B cell (primary cell): Measurements from ENCODE around the gene S100A5. TPM values are rescaled to one million over a fixed set of nuclear protein-coding genes. Genes with fewer than 3 reads are reported as not detected.
"Not testable (repeated sequence)": the region's sequence is repeated elsewhere in the genome, so short reads cannot be mapped to it uniquely, and the experiment has no call there.

Experiments used
- ATAC-seq: fragments of 200-7000 bp; cut with Tn5 transposase; one replicate; pipeline ENCODE4 v1.10.0; 2021; ENCODE audit warnings: low read depth, mild to moderate bottlenecking, moderate number of reproducible peaks, moderate library complexity
- CTCF ChIA-PET: fragments of 350-600 bp; sonication (Branson Sonifier 250); formaldehyde crosslinking; loops from one replicate; lab custom pipeline; 2021; ENCODE audit warnings: antibody characterized with exemption, inconsistent platforms; lab: Charles Lee
- POLR2A ChIA-PET: fragments of 350-600 bp; sonication (Branson Sonifier 250); formaldehyde crosslinking; loops from one replicate; lab custom pipeline; 2021; ENCODE audit warnings: antibody characterized with exemption; lab: Charles Lee
- DNase-seq: peaks from one replicate; pipeline ENCODE4 v3.0.0; 2013
- H2AFZ ChIP-seq: 2 replicates; pipeline ENCODE4 v1.6.1; 2012; ENCODE audit warnings: mild to moderate bottlenecking, low read depth, low read length; ENCODE audit not compliant: insufficient read depth, poor library complexity, severe bottlenecking
- H3K27ac ChIP-seq, 2 donors: 1 replicate in 1 of 2; 2 replicates in 1 of 2; pipeline ENCODE4 v1.5.1; 2012 to 2013; ENCODE audit warnings: low read length in 2 of 2, mild to moderate bottlenecking in 2 of 2, moderate library complexity in 1 of 2
- H3K27me3 ChIP-seq, 4 experiments: fragments of 200-600 bp in 1 of 4; sonication (generic) in 1 of 4; replicated peaks in 1 of 4; 1 replicate in 2 of 4; 2 replicates in 2 of 4; pipeline versions ENCODE4 v1.6.1 to v1.7.0; 2013 to 2016; ENCODE audit warnings: low read length in 3 of 4, mild to moderate bottlenecking in 2 of 4, mixed read lengths in 1 of 4, moderate library complexity in 1 of 4; ENCODE audit not compliant: insufficient read depth in 4 of 4, control insufficient read depth in 3 of 4; ENCODE audit errors: control extremely low read depth in 1 of 4
- H3K36me3 ChIP-seq, 2 experiments: replicated peaks in 1 of 2; 1 replicate in 1 of 2; 2 replicates in 1 of 2; pipeline versions ENCODE4 v1.6.1 to v1.7.1; 2013; ENCODE audit warnings: low read length in 1 of 2; ENCODE audit not compliant: insufficient read depth in 2 of 2, control insufficient read depth in 1 of 2; ENCODE audit errors: control extremely low read depth in 1 of 2, extremely low read depth in 1 of 2
- H3K4me1 ChIP-seq, 2 donors: fragments of 200-600 bp in 1 of 2; sonication (generic) in 1 of 2; 1 replicate in 1 of 2; 2 replicates in 1 of 2; pipeline versions ENCODE4 v1.5.1 to v1.6.1; 2013 to 2017; ENCODE audit warnings: low read length in 2 of 2; ENCODE audit not compliant: control insufficient read depth in 2 of 2, insufficient read depth in 2 of 2
- H3K4me2 ChIP-seq: replicated peaks from 2 replicates; pipeline ENCODE3; 2012; ENCODE audit warnings: mild to moderate bottlenecking, low read depth, low read length; ENCODE audit not compliant: poor library complexity, severe bottlenecking
- H3K4me3 ChIP-seq, 5 experiments: fragments of 200-600 bp in 1 of 5; sonication (generic) in 1 of 5; 1 replicate in 3 of 5; 2 replicates in 2 of 5; pipeline versions ENCODE4 v1.5.1 to v1.7.0; 2011 to 2016; ENCODE audit warnings: low read length in 4 of 5, mild to moderate bottlenecking in 4 of 5, low read depth in 2 of 5, control low read depth in 1 of 5, moderate library complexity in 1 of 5; ENCODE audit not compliant: insufficient read depth in 1 of 5; ENCODE audit errors: control extremely low read depth in 1 of 5, extremely low read depth in 1 of 5
- H3K79me2 ChIP-seq: fragments of 200-600 bp; sonication (generic); one replicate; pipeline ENCODE4 v1.6.0; 2016; ENCODE audit warnings: low read length; ENCODE audit not compliant: control insufficient read depth, insufficient read depth
- H3K9ac ChIP-seq: fragments of 200-600 bp; sonication (generic); 2 replicates; pipeline ENCODE4 v1.6.1; 2017; ENCODE audit warnings: mild to moderate bottlenecking, low read length, moderate library complexity
- H3K9me3 ChIP-seq, 3 donors: one replicate each; pipeline versions ENCODE4 v1.6.1 to v1.7.1; 2013; ENCODE audit warnings: low read length in 2 of 3; ENCODE audit not compliant: control insufficient read depth in 2 of 3, insufficient read depth in 1 of 3; ENCODE audit errors: control extremely low read depth in 1 of 3
- H4K20me1 ChIP-seq: 2 replicates; pipeline ENCODE4 v1.6.0; 2012; ENCODE audit warnings: mild to moderate bottlenecking, low read length; ENCODE audit not compliant: insufficient read depth, control insufficient read depth, poor library complexity, severe bottlenecking
- H3K27ac Mint-ChIP-seq: one replicate; pipeline ENCODE4 v1.8.0; 2021; ENCODE audit warnings: mixed read lengths
- H3K27me3 Mint-ChIP-seq: one replicate; pipeline ENCODE4 v1.8.0; 2021; ENCODE audit warnings: mixed read lengths
- H3K4me1 Mint-ChIP-seq: one replicate; pipeline ENCODE4 v1.8.0; 2021; ENCODE audit warnings: mixed read lengths
- H3K4me3 Mint-ChIP-seq: one replicate; pipeline ENCODE4 v1.8.0; 2021; ENCODE audit warnings: mixed read lengths
- H3K9me3 Mint-ChIP-seq: one replicate; pipeline ENCODE4 v1.8.0; 2022; ENCODE audit warnings: mixed read lengths; ENCODE audit not compliant: insufficient read depth
- EZH2 ChIP-seq: IDR thresholded peaks from 2 replicates; pipeline ENCODE4 v1.6.1; 2012; ENCODE audit warnings: borderline replicate concordance, low read depth, mild to moderate bottlenecking, moderate library complexity, low read length; ENCODE audit not compliant: insufficient read depth, poor library complexity, severe bottlenecking
- WGBS: methylation state at CpG from one replicate; pipeline ENCODE4 v1.1.5; 2013; ENCODE audit warnings: missing lambda C conversion rate; ENCODE audit not compliant: insufficient coverage; 5-methylcytosine and 5-hydroxymethylcytosine counted together
- intact Hi-C: fragments of 100-400 bp; cut with micrococcal nuclease; formaldehyde crosslinking; loops from one replicate; pipeline ENCODE4 v1.10.0; 2022
- polyA plus RNA-seq: library from polyadenylated mRNA; depleted of rRNA; stranded (reverse); fragments of >200 nt; gene quantifications from 2 replicates; pipeline ENCODE4 v1.2.3, GENCODE V29; 2012
- total RNA-seq, 2 donors: library from RNA; stranded (reverse); fragments of 120-200 nt in 1 of 2; gene quantifications; 1 replicate in 1 of 2; 2 replicates in 1 of 2; pipeline versions ENCODE4 v1.2.3 to v1.2.4, GENCODE V29; 2013 to 2022
- TF ChIP-seq, protein P1 (sequence below): fragments of 200-600 bp; IDR thresholded peaks from one replicate; pipeline ENCODE4 v1.8.0; 2022; ENCODE audit warnings: antibody characterized with exemption, mild to moderate bottlenecking

S100A5 gene
- total and polyA plus RNA-seq, 2 donors (not counting 1 experiment from before 2014, with no cell fraction given), result 0.64 TPM; not detected in 1

DNA sequence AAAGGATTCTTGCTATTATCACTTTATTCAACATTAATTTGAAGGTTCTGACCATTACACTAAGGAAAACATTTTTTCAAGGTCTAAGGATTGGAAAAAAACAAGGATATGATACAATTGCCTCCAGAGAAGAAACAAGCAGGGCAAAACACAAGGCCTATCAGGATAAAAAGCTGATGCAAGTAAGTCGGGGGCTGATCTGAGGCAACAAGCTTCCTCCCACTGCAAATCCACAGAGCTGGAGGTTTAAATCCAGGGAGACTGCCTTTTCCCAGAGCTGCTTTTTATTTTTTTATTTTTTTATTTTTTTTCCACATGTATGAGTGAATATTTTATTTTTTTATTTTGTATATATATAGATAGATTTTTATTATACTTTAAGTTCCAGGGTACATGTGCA is 44.3 kb upstream of the S100A5 start:
- Histone ChIP-seq H3K27me3 (no peaks in the 10 kb centered on the region), H3K79me2 (no peaks in the 10 kb centered on the region), H3K9me3 (no peaks in the 10 kb centered on the region), H4K20me1 (no peaks in the 10 kb centered on the region), H3K4me1 (no peaks in the 10 kb centered on the region), H3K9ac (no peak overlapping the region), H3K27ac (no peak overlapping the region), H2AFZ (no peak overlapping the region), H3K4me2 (no peak overlapping the region), H3K4me3 (no peak overlapping the region), H3K36me3 (no peaks in the 10 kb centered on the region)
- ChIA-PET CTCF (interaction anchor here (0.9 to 2.8 kb wide), 2 partner anchors 13 to 16 kb away, joined by 3 to 14 read pairs; no protein-coding TSS in a partner anchor), POLR2A (no interaction called here)
- TF ChIP-seq, protein P1, sequence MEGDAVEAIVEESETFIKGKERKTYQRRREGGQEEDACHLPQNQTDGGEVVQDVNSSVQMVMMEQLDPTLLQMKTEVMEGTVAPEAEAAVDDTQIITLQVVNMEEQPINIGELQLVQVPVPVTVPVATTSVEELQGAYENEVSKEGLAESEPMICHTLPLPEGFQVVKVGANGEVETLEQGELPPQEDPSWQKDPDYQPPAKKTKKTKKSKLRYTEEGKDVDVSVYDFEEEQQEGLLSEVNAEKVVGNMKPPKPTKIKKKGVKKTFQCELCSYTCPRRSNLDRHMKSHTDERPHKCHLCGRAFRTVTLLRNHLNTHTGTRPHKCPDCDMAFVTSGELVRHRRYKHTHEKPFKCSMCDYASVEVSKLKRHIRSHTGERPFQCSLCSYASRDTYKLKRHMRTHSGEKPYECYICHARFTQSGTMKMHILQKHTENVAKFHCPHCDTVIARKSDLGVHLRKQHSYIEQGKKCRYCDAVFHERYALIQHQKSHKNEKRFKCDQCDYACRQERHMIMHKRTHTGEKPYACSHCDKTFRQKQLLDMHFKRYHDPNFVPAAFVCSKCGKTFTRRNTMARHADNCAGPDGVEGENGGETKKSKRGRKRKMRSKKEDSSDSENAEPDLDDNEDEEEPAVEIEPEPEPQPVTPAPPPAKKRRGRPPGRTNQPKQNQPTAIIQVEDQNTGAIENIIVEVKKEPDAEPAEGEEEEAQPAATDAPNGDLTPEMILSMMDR, result no peak
- no peak for TF ChIP-seq EZH2
- Mint-ChIP-seq H3K4me3 (no peak overlapping the region), H3K9me3 (no peaks in the 10 kb centered on the region), H3K27ac (no peak overlapping the region), H3K4me1 (no peaks in the 10 kb centered on the region), H3K27me3 (peaks cover 10% of the 10 kb centered on the region)
- DNase-seq, result no peak
- no peak for ATAC-seq
- WGBS, result 100% methylated on average over 1 of the region's 1 CpG
- intact Hi-C loops, result no loop called here

- Histone ChIP-seq H4K20me1 (no peaks in the 10 kb centered on the region), H3K27me3 (no peaks in the 10 kb centered on the region), H3K27ac (no peak overlapping the region), H3K4me3 (no peak overlapping the region), H3K79me2 (no peaks in the 10 kb centered on the region), H3K36me3 (no peaks in the 10 kb centered on the region), H3K4me2 (no peak overlapping the region), H2AFZ (no peak overlapping the region), H3K9ac (no peak overlapping the region), H3K4me1 (no peaks in the 10 kb centered on the region), H3K9me3 (no peaks in the 10 kb centered on the region)
- DNase-seq (no peak), ATAC-seq (no peak)
- Mint-ChIP-seq H3K27me3 (peaks cover 14% of the 10 kb centered on the region), H3K4me3 (no peak overlapping the region), H3K4me1 (no peaks in the 10 kb centered on the region), H3K9me3 (no peaks in the 10 kb centered on the region), H3K27ac (no peak overlapping the region)
- ChIA-PET POLR2A (no interaction called here), CTCF (no interaction called here)
- WGBS, result 78% methylated on average over 1 of the region's 2 CpGs
- intact Hi-C loops, result no loop called here
- TF ChIP-seq, protein P1, result no peak
- TF ChIP-seq EZH2, result no peak
Observed at GRCh38 chr1:153583976-153584375, 43.2 kb upstream of the S100A5 start.

GRCh38 chr1:153583514-153583913 is 42.8 kb upstream of the S100A5 start:
- intact Hi-C loops, H3K9me3 ChIP-seq, H3K27me3 ChIP-seq, H3K4me2 ChIP-seq, H3K79me2 ChIP-seq, H3K9me3 Mint-ChIP-seq, ATAC-seq, H3K4me3 Mint-ChIP-seq, DNase-seq, POLR2A ChIA-PET, H3K4me1 ChIP-seq, H3K27ac Mint-ChIP-seq, H3K36me3 ChIP-seq, H3K4me3 ChIP-seq, H2AFZ ChIP-seq, H3K4me1 Mint-ChIP-seq, H3K27ac ChIP-seq, H3K9ac ChIP-seq, CTCF ChIA-PET, H4K20me1 ChIP-seq: not testable (repeated sequence)
- peaks cover 14% of the 10 kb centered on the region for H3K27me3 Mint-ChIP-seq
- no CpG with 5 or more reads among the region's 3 CpGs for WGBS
